ENCODE measurements around the gene EPG5.
A peak's percentile ranks its signal among the peaks of the same experiment; 100 is the strongest.
"Not testable (repeated sequence)": the region's sequence is repeated elsewhere in the genome, so short reads cannot be mapped to it uniquely, and the experiment has no call there.

The EPG5 gene

GRCh38 chr18:45978084-45978483, 11.0 kb upstream of the EPG5 start:
- no peak for DNase-seq (ENCODE audit: low spot score)

- no peak for DNase-seq (ENCODE audit: low spot score)
Measured at GRCh38 chr18:45976974-45977373, 9.8 kb upstream of the EPG5 start.

GRCh38 chr18:45976566-45976965, 9.4 kb upstream of the EPG5 start:
- no peak for DNase-seq (ENCODE audit: low spot score)

GRCh38 chr18:45974088-45974536, 7.0 kb upstream of the EPG5 start:
- peak; percentile 45 for DNase-seq (ENCODE audit: low spot score)

- not testable (repeated sequence) for DNase-seq (ENCODE audit: low spot score)
Measured at GRCh38 chr18:45964913-45965312, 2.2 kb downstream of the EPG5 start.

- peak; percentile 48 for DNase-seq (ENCODE audit: low spot score)
Measured at GRCh38 chr18:45962866-45963265, 4.3 kb downstream of the EPG5 start.

- DNase-seq (ENCODE audit: low spot score) = peak; percentile 53
Measured at GRCh38 chr18:45962461-45962860, 4.7 kb downstream of the EPG5 start.

GRCh38 chr18:45959484-45959883, 7.6 kb downstream of the EPG5 start:
- DNase-seq (ENCODE audit: low spot score) = not testable (repeated sequence)

GRCh38 chr18:45958730-45959129, 8.4 kb downstream of the EPG5 start:
- no peak for DNase-seq (ENCODE audit: low spot score)

- no peak for DNase-seq (ENCODE audit: low spot score)
Measured at GRCh38 chr18:45958027-45958426, 9.1 kb downstream of the EPG5 start.

- peak; percentile 17 for DNase-seq (ENCODE audit: low spot score)
Measured at GRCh38 chr18:45957100-45957499, 10.0 kb downstream of the EPG5 start.

GRCh38 chr18:45954070-45954934, 12.8 kb downstream of the EPG5 start:
- DNase-seq (ENCODE audit: low spot score) = peak; percentile 79

GRCh38 chr18:45951016-45951714, 16.0 kb downstream of the EPG5 start:
- no peak for DNase-seq (ENCODE audit: low spot score)

- no peak for DNase-seq (ENCODE audit: low spot score)
Measured at GRCh38 chr18:45945669-45946068, 21.5 kb downstream of the EPG5 start.

- DNase-seq (ENCODE audit: low spot score) = no peak
Measured at GRCh38 chr18:45940724-45941123, 26.4 kb downstream of the EPG5 start.

GRCh38 chr18:45939236-45939635, 27.9 kb downstream of the EPG5 start:
- DNase-seq (ENCODE audit: low spot score) = no peak

- no peak for DNase-seq (ENCODE audit: low spot score)
Measured at GRCh38 chr18:45938488-45938935, 28.6 kb downstream of the EPG5 start.

- peak; percentile 27 for DNase-seq (ENCODE audit: low spot score)
Measured at GRCh38 chr18:45935591-45936335, 31.4 kb downstream of the EPG5 start.

GRCh38 chr18:45932708-45933107, 34.4 kb downstream of the EPG5 start:
- no peak for DNase-seq (ENCODE audit: low spot score)

- DNase-seq (ENCODE audit: low spot score) = no peak
Measured at GRCh38 chr18:45930963-45931362, 36.2 kb downstream of the EPG5 start.

- no peak for DNase-seq (ENCODE audit: low spot score)
Measured at GRCh38 chr18:45926691-45927090, 40.4 kb downstream of the EPG5 start.

- DNase-seq (ENCODE audit: low spot score) = no peak
Measured at GRCh38 chr18:45926085-45926484, 41.0 kb downstream of the EPG5 start.

All from hepatic stellate cell (primary cell).